GM12892 (cell line): ENCODE data around the gene DPM3.

ENCODE experiments used
- DNase-seq: peaks from one replicate; pipeline ENCODE4 v3.0.0; 2011; ENCODE audit not compliant: insufficient read length
- FAIRE-seq: peaks from 2 replicates; lab custom pipeline; 2011; peaks lifted over from hg19 to GRCh38; lab: Jason Lieb, UNC
- POLR2A ChIP-seq: IDR thresholded peaks from 2 replicates; pipeline ENCODE4 v1.6.1; 2011; ENCODE audit warnings: low read depth, low read length, control low read depth
- POLR2AphosphoS5 ChIP-seq: IDR thresholded peaks from 2 replicates; pipeline ENCODE4 v1.6.1; 2011; ENCODE audit warnings: low read depth, low read length, control low read depth
- TAF1 ChIP-seq: IDR thresholded peaks from 2 replicates; pipeline ENCODE4 v1.6.1; 2011; ENCODE audit warnings: low read depth, mild to moderate bottlenecking, control low read depth, low read length, borderline replicate concordance

The DPM3 gene

GRCh38 chr1:155135415-155136028, 4.8 kb downstream of the DPM3 start, which contains the start of gene SLC50A1:
Gene SLC50A1, plus strand, starts transcription at chr1:155135852. Its CDS starts 60 bp downstream, at chr1:155135912.
- DNase-seq = peak; percentile 93
- TF ChIP-seq POLR2A (peak; percentile 82), POLR2AphosphoS5 (peak; percentile 80), TAF1 (0 out of 2 replicates have a peak, but pooled peaks have one; percentile 60)
- FAIRE-seq = peak; percentile 90

GRCh38 chr1:155134880-155135414, 5.4 kb downstream of the DPM3 start:
- DNase-seq (no peak), FAIRE-seq (no peak)
- no peak for TF ChIP-seq POLR2AphosphoS5
- TF ChIP-seq TAF1 = no peak
- no peak for TF ChIP-seq POLR2A

- DNase-seq (no peak), FAIRE-seq (no peak)
- no peak for TF ChIP-seq POLR2A
Observed at GRCh38 chr1:155134322-155134721, 6.0 kb downstream of the DPM3 start.

GRCh38 chr1:155133799-155134281, 6.5 kb downstream of the DPM3 start:
- TF ChIP-seq POLR2A (no peak), TAF1 (no peak), POLR2AphosphoS5 (no peak)
- DNase-seq (no peak), FAIRE-seq (no peak)

- no peak for TF ChIP-seq TAF1
- FAIRE-seq (no peak), DNase-seq (no peak)
Observed at GRCh38 chr1:155131856-155132255, 8.5 kb downstream of the DPM3 start.

- no peak for FAIRE-seq
- TF ChIP-seq POLR2A = no peak
- no peak for TF ChIP-seq POLR2AphosphoS5
- TF ChIP-seq TAF1 = no peak
- DNase-seq = no peak
Observed at GRCh38 chr1:155131285-155131684, 9.0 kb downstream of the DPM3 start.

- no peak for FAIRE-seq
- TF ChIP-seq POLR2A (no peak), TAF1 (no peak), POLR2AphosphoS5 (no peak)
- no peak for DNase-seq
Observed at GRCh38 chr1:155130272-155131006, 9.9 kb downstream of the DPM3 start.

GRCh38 chr1:155128755-155129473, 11.4 kb downstream of the DPM3 start:
- DNase-seq (no peak), FAIRE-seq (no peak)
- TF ChIP-seq TAF1 = no peak
- no peak for TF ChIP-seq POLR2A
- TF ChIP-seq POLR2AphosphoS5 = no peak

GRCh38 chr1:155127967-155128754, 12.2 kb downstream of the DPM3 start:
- FAIRE-seq (no peak), DNase-seq (no peak)
- TF ChIP-seq TAF1 (no peak), POLR2A (no peak), POLR2AphosphoS5 (no peak)

GRCh38 chr1:155127105-155127966, 13.0 kb downstream of the DPM3 start, which contains the start of gene EFNA1:
Gene EFNA1, plus strand, starts transcription at chr1:155127876. Its CDS starts 102 bp downstream, at chr1:155127978.
- DNase-seq = no peak
- TF ChIP-seq TAF1 = no peak
- TF ChIP-seq POLR2A = no peak
- TF ChIP-seq POLR2AphosphoS5 = no peak

GRCh38 chr1:155126556-155127104, 13.7 kb downstream of the DPM3 start:
- no peak for DNase-seq
- FAIRE-seq = no peak
- TF ChIP-seq POLR2A = no peak

More at GRCh38 chr1:155127105-155127966, 13.0 kb downstream of the DPM3 start, which contains the start of gene EFNA1:
- no peak for FAIRE-seq
